Karpas-422 (cell line): ENCODE data around the gene CLASP1. TPM values are rescaled to one million over a fixed set of nuclear protein-coding genes. Genes with fewer than 3 reads are reported as not detected.

Experiments used
- DNase-seq: peaks from one replicate; pipeline ENCODE4 v3.0.0-alpha.2; 2015
- H2AFZ ChIP-seq: fragments of 200-600 bp; sonication (generic); 2 replicates; pipeline ENCODE4 v1.6.1; 2014; ENCODE audit warnings: antibody characterized with exemption, low read length, mixed read lengths
- H3K27ac ChIP-seq: fragments of 200-600 bp; sonication (generic); 2 replicates; pipeline ENCODE4 v1.5.1; 2014; ENCODE audit warnings: mild to moderate bottlenecking, low read length, moderate library complexity
- H3K27me3 ChIP-seq: fragments of 200-600 bp; sonication (generic); 2 replicates; pipeline ENCODE4 v1.6.1; 2014; ENCODE audit warnings: low read length, mixed read lengths
- H3K36me3 ChIP-seq: fragments of 200-600 bp; sonication (generic); 2 replicates; pipeline ENCODE4 v1.6.1; 2014; ENCODE audit warnings: low read length, mixed read lengths; ENCODE audit not compliant: insufficient read depth
- H3K4me1 ChIP-seq: fragments of 200-600 bp; sonication (generic); 2 replicates; pipeline ENCODE4 v1.6.1; 2014; ENCODE audit warnings: mild to moderate bottlenecking, low read length, mixed read lengths
- H3K4me2 ChIP-seq: fragments of 200-600 bp; sonication (generic); 2 replicates; pipeline ENCODE4 v1.6.1; 2014; ENCODE audit warnings: low read length, low read depth, mild to moderate bottlenecking; ENCODE audit not compliant: poor library complexity, severe bottlenecking
- H3K4me3 ChIP-seq: fragments of 200-600 bp; sonication (generic); 2 replicates; pipeline ENCODE4 v1.5.1; 2014; ENCODE audit warnings: mild to moderate bottlenecking, antibody characterized with exemption, low read length, mixed read lengths
- H3K79me2 ChIP-seq: fragments of 200-600 bp; sonication (generic); 2 replicates; pipeline ENCODE4 v1.6.1; 2014; ENCODE audit warnings: mild to moderate bottlenecking, low read length, mixed read lengths
- H3K9ac ChIP-seq: fragments of 200-600 bp; sonication (generic); 2 replicates; pipeline ENCODE4 v1.6.0; 2014; ENCODE audit warnings: low read length
- H3K9me2 ChIP-seq: fragments of 200-600 bp; sonication (generic), shearing (Covaris generic); replicated peaks from 2 replicates; pipeline ENCODE4 v1.6.0; 2014; ENCODE audit warnings: mild to moderate bottlenecking, low read length, moderate library complexity; ENCODE audit not compliant: insufficient read depth
- H3K9me3 ChIP-seq: fragments of 300-700, 200-600 bp; sonication (generic); 2 replicates; pipeline ENCODE4 v1.6.1; 2014; ENCODE audit warnings: low read length, mixed read lengths
- H4K20me1 ChIP-seq: fragments of 200-600 bp; sonication (generic); 2 replicates; pipeline ENCODE4 v1.6.1; 2014; ENCODE audit warnings: mild to moderate bottlenecking, antibody characterized with exemption, low read length, low read depth; ENCODE audit not compliant: insufficient read depth
- total RNA-seq: library from RNA; depleted of rRNA; stranded (reverse); fragments of >200 nt; shearing (Covaris generic); gene quantifications from 2 replicates; pipeline ENCODE4 v1.2.3, GENCODE V29; 2014; ENCODE audit warnings: low replicate concordance

CLASP1 gene
- total RNA-seq, 1 experiment from 2014 or later = 102 TPM

- no peak overlapping the region for H3K4me2 ChIP-seq
- H3K27me3 ChIP-seq = no peaks in the 10 kb centered on the region
- H3K4me1 ChIP-seq = peaks cover 25% of the 10 kb centered on the region
- H3K4me3 ChIP-seq = no peak overlapping the region
- DNase-seq = no peak
- no peaks in the 10 kb centered on the region for H3K9me3 ChIP-seq
- H2AFZ ChIP-seq = no peak overlapping the region
- H4K20me1 ChIP-seq = peaks cover 13% of the 10 kb centered on the region; the same call in 1 of the 2 replicates
- H3K79me2 ChIP-seq = peaks cover 82% of the 10 kb centered on the region
- H3K9ac ChIP-seq = no peak overlapping the region
- no peaks in the 10 kb centered on the region for H3K9me2 ChIP-seq
- peaks cover 44% of the 10 kb centered on the region for H3K36me3 ChIP-seq
- H3K27ac ChIP-seq = no peak overlapping the region
Measured at GRCh38 chr2:121524685-121525425, 124.4 kb downstream of the CLASP1 start.

GRCh38 chr2:121521359-121521758 lies 127.9 kb downstream of the CLASP1 start:
- no peak overlapping the region for H3K9ac ChIP-seq
- H3K9me2 ChIP-seq = no peaks in the 10 kb centered on the region
- no peaks in the 10 kb centered on the region for H3K27me3 ChIP-seq
- H3K79me2 ChIP-seq = peaks cover 61% of the 10 kb centered on the region
- H3K4me1 ChIP-seq = no peaks in the 10 kb centered on the region
- H3K4me3 ChIP-seq = no peak overlapping the region
- no peaks in the 10 kb centered on the region for H3K9me3 ChIP-seq
- no peaks in the 10 kb centered on the region for H4K20me1 ChIP-seq
- no peak for DNase-seq
- H3K36me3 ChIP-seq = peaks cover 46% of the 10 kb centered on the region
- no peak overlapping the region for H3K4me2 ChIP-seq
- no peak overlapping the region for H3K27ac ChIP-seq
- H2AFZ ChIP-seq = no peak overlapping the region

- H3K9ac ChIP-seq = no peak overlapping the region
- no peaks in the 10 kb centered on the region for H3K9me2 ChIP-seq
- no peak overlapping the region for H3K27ac ChIP-seq
- no peak overlapping the region for H2AFZ ChIP-seq
- no peaks in the 10 kb centered on the region for H3K27me3 ChIP-seq
- H3K36me3 ChIP-seq = peaks cover 46% of the 10 kb centered on the region
- peaks cover 57% of the 10 kb centered on the region for H3K79me2 ChIP-seq
- no peaks in the 10 kb centered on the region for H3K4me1 ChIP-seq
- H3K4me2 ChIP-seq = no peak overlapping the region
- no peaks in the 10 kb centered on the region for H3K9me3 ChIP-seq
- no peak overlapping the region for H3K4me3 ChIP-seq
- no peak for DNase-seq
- no peaks in the 10 kb centered on the region for H4K20me1 ChIP-seq
Measured at GRCh38 chr2:121520641-121520994, 128.6 kb downstream of the CLASP1 start.

- peaks cover 55% of the 10 kb centered on the region for H3K79me2 ChIP-seq
- H2AFZ ChIP-seq = no peak overlapping the region
- H3K27me3 ChIP-seq = no peaks in the 10 kb centered on the region
- DNase-seq = no peak
- no peaks in the 10 kb centered on the region for H4K20me1 ChIP-seq
- H3K4me1 ChIP-seq = no peaks in the 10 kb centered on the region
- H3K36me3 ChIP-seq = peaks cover 47% of the 10 kb centered on the region
- H3K4me3 ChIP-seq = no peak overlapping the region
- no peaks in the 10 kb centered on the region for H3K9me2 ChIP-seq
- no peak overlapping the region for H3K9ac ChIP-seq
- H3K27ac ChIP-seq = no peak overlapping the region
- no peaks in the 10 kb centered on the region for H3K9me3 ChIP-seq
- H3K4me2 ChIP-seq = no peak overlapping the region
Measured at GRCh38 chr2:121519732-121520640, 129.3 kb downstream of the CLASP1 start.

- no peak for DNase-seq
- Histone ChIP-seq H3K9me3 (no peaks in the 10 kb centered on the region), H3K36me3 (peaks cover 53% of the 10 kb centered on the region), H3K4me2 (no peak overlapping the region), H3K9ac (no peak overlapping the region), H3K27ac (no peak overlapping the region), H2AFZ (no peak overlapping the region), H3K4me1 (no peaks in the 10 kb centered on the region), H3K9me2 (no peaks in the 10 kb centered on the region), H4K20me1 (no peaks in the 10 kb centered on the region), H3K27me3 (no peaks in the 10 kb centered on the region), H3K4me3 (no peak overlapping the region), H3K79me2 (peaks cover 59% of the 10 kb centered on the region)
Measured at GRCh38 chr2:121519153-121519552, 130.1 kb downstream of the CLASP1 start.

- Histone ChIP-seq H3K9ac (no peak overlapping the region), H3K4me3 (no peak overlapping the region), H3K27ac (no peak overlapping the region), H3K9me2 (no peaks in the 10 kb centered on the region), H3K79me2 (peaks cover 73% of the 10 kb centered on the region), H3K36me3 (peaks cover 44% of the 10 kb centered on the region; the same call in 1 of the 2 replicates), H3K4me2 (no peak overlapping the region), H3K27me3 (no peaks in the 10 kb centered on the region), H3K9me3 (no peaks in the 10 kb centered on the region), H2AFZ (no peak overlapping the region), H4K20me1 (no peaks in the 10 kb centered on the region), H3K4me1 (no peaks in the 10 kb centered on the region)
- DNase-seq = no peak
Measured at GRCh38 chr2:121513597-121514333, 135.5 kb downstream of the CLASP1 start.

GRCh38 chr2:121510857-121511256 lies 138.4 kb downstream of the CLASP1 start:
- H4K20me1 ChIP-seq = no peaks in the 10 kb centered on the region
- H3K36me3 ChIP-seq = peaks cover 49% of the 10 kb centered on the region; the same call in 1 of the 2 replicates
- no peak overlapping the region for H3K4me2 ChIP-seq
- H3K4me1 ChIP-seq = no peaks in the 10 kb centered on the region
- H3K9me3 ChIP-seq = no peaks in the 10 kb centered on the region
- H3K27ac ChIP-seq = no peak overlapping the region
- H2AFZ ChIP-seq = no peak overlapping the region
- no peaks in the 10 kb centered on the region for H3K9me2 ChIP-seq
- H3K79me2 ChIP-seq = peaks cover 89% of the 10 kb centered on the region
- no peak overlapping the region for H3K9ac ChIP-seq
- no peak overlapping the region for H3K4me3 ChIP-seq
- DNase-seq = no peak
- H3K27me3 ChIP-seq = no peaks in the 10 kb centered on the region

GRCh38 chr2:121506621-121507020 lies 142.6 kb downstream of the CLASP1 start:
- Histone ChIP-seq H3K27ac (no peak overlapping the region), H3K9ac (no peak overlapping the region), H3K79me2 (peaks cover 91% of the 10 kb centered on the region), H3K4me1 (no peaks in the 10 kb centered on the region), H4K20me1 (no peaks in the 10 kb centered on the region), H3K4me3 (no peak overlapping the region), H3K36me3 (peaks cover 59% of the 10 kb centered on the region), H3K9me3 (no peaks in the 10 kb centered on the region), H3K4me2 (no peak overlapping the region), H2AFZ (no peak overlapping the region), H3K9me2 (no peaks in the 10 kb centered on the region), H3K27me3 (no peaks in the 10 kb centered on the region)
- DNase-seq = no peak
